NCI-H187 (cell line): ENCODE data around the gene TANGO6.
"Not testable (repeated sequence)": the region's sequence is repeated elsewhere in the genome, so short reads cannot be mapped to it uniquely, and the experiment has no call there.

Experiments used
- DNase-seq, 2 experiments: peaks; one replicate each; lab custom pipeline; 2025; lab: John Stamatoyannopoulos, UW

Gene TANGO6

DNA sequence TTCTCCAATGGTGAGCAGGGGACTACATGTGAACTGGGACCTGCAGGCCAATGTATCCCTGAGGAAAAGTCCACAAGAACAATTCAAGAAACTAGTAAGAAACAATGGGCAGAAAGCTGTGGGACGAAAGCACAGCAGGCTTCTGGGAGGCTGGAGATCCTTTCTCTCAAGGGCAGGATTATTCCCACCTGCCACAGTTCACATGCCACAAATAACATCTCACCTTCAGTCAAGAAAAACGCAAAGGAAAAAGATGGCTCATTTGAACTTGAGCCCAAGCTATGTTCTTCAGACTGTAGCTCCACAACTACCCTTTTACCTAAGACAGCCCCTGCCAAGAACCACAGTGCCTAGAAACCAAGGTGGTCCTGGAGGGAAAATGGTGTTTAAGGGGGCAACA, 275.1 kb downstream of the TANGO6 start:
- DNase-seq: no peak

GRCh38 chr16:69118994-69119393, 275.7 kb downstream of the TANGO6 start:
- DNase-seq: no peak

DNA sequence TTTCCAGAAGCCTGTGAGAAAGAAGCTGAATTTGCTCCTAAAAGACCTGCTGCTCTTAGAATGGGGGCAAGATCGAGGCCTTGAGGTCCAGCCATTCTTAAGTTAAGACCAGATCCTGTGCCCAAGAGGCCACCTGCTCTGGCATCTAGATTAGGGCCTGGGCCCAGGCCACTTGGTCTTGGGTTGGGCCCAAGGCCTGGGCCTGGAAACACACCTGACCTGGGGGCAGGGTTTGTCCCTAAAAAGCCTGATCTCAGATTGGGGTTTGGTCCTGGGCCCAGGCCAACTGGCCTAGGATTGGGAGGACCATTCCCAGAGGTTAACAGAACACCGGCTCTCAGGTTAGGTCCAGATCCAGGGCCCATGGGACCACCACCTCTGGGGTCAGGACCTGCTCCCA, 276.2 kb downstream of the TANGO6 start:
- DNase-seq: no peak

DNA sequence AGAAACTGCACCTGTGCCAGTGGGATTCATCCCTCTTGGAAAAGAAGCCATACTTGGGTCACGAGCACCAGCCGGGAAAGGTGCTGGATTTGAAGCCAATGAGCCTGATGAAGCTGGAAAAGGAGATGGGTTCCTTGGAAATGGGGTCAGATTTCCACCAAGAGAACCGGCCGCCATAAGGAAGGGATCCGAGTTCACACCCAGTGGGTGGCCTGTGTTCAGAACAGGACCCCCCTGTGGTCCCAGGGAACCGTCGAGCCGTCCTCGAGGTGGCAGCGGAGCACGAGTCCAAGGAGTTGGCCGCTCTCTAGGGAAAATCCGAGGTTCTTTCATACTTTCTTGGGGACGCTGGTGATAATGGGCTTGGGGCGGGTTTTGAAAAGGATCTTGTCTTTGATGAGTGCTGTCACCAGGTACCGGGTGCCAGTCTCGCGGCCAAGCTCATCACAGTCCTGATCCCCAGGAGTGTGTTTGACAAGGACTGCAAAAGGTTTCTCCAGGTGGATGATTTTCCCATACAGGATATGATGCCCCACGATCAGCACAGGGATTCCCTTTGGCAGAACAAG, 276.8 kb downstream of the TANGO6 start:
- no peak for DNase-seq

GRCh38 chr16:69123910-69124309, 280.6 kb downstream of the TANGO6 start:
- peak in 1 of 2 experiments; percentile 30 for DNase-seq

DNA sequence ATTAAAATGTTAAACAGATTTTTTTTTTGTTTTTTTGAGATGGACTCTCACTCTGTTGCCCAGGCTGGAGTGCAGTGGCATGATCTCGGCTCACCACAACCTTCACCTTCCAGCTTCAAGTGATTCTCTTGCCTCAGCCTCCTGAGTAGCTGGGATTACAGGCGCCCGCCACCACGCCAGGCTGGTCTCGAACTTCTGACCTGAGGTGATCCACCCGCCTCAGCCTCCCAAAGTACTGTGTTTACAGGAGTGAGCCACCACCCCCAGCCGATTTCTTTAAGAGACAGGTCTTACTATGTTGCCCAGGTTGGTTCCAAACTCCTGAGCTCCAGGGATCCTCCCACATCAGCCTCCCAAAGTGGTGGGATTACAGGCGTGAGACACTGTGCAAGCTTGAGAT, 281.1 kb downstream of the TANGO6 start:
- not testable (repeated sequence) for DNase-seq

GRCh38 chr16:69124961-69125360, 281.6 kb downstream of the TANGO6 start:
- DNase-seq: not testable (repeated sequence)

DNA sequence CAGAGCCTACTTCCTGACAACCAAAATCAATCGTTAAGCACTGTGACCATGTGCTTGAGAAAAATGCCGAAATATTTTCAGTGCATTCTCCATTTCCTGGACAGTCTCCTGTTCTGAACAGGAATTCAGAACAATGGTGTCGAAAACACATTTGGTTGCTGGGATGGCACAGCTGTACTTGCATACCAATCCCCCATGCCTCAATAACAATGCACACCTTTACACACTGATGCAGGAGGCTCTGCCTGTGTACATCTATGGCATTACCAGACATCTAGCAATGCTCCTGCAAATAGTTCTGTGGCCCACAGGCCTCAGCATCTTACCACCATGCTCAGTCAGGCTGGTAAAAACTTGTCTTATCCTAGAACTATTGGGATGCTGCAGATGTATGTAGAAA, 282.9 kb downstream of the TANGO6 start:
- DNase-seq: no peak

- DNase-seq: not testable (repeated sequence)
Measured at GRCh38 chr16:69126801-69127200, 283.5 kb downstream of the TANGO6 start.

DNA sequence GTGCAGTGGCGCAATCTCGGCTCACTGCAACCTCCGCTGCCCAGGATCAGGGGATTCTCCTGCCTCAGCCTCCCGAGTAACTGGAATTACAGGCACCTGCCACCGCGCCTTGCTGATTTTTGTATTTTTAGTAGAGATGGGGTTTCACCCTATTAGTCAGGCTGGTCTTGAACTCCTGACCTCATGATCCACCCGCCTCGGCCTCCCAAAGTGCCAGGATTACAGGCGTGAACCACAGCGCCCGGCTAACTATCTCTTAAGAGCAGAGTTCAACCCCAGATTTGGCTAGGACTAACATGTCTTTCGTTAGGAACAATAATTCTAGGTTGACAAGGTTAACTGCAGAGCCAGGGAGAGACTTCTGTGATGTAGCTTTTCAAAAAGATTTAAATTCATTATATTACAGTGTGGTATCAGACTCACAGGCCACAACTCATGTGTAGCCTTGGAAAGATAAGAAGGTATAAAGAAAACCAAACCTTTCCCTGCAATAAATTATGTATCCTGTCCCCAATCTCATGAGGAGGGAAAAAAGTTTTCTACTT, 284.7 kb downstream of the TANGO6 start:
- DNase-seq: no peak

DNA sequence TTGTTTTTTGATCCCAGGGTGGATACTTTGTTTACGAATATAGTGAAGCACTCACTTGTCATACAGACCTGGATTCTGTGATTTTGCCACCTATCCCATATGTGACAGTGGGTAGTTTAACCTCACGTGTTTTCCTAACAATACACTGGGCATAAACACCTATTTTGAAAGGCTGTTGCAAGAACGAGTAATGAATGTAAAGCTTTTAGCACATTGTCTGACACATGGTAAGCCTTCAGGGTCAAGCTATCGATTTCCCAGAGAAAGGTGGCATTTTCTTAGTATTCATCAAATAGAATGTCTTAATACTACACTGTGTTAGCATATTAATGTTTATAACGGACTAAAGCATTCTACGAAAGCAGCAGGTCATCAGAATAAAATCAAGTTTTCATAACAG, 287.1 kb downstream of the TANGO6 start:
- no peak for DNase-seq

DNA sequence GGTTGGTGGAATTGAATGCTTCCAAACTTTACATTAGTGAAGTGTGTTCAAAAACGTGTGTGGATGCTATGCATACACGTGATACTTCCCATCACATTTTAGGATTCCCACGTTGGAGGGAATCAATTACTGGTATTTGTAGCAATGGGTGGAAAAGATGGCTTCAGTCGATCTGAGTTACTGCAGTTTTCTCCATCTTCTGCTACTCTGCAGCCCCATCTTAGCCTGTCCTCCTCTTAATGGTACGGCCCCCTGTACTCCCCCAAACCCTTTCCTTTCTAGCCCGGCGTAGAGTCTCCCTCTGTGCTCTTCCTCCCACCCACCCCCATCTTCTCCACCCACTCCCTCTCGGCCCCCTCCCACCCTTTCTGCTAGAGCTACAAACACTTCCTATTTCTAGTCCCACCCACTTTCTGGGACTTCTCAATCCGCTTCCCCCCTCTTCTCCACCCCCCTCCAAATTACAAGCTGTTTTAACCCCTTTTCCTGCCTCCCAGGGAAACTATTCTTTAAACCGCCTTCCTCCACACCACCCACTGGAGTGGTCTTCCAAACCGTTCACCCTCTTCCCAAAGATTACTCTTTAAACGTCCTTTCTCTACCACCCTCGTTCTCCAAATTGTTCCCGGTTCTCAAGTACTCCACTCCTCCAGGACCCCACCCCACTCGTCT, 288.0 kb downstream of the TANGO6 start:
- DNase-seq: no peak

- DNase-seq: peak in 1 of 2 experiments; percentile 40
Measured at GRCh38 chr16:69131839-69132423, 288.6 kb downstream of the TANGO6 start.

DNA sequence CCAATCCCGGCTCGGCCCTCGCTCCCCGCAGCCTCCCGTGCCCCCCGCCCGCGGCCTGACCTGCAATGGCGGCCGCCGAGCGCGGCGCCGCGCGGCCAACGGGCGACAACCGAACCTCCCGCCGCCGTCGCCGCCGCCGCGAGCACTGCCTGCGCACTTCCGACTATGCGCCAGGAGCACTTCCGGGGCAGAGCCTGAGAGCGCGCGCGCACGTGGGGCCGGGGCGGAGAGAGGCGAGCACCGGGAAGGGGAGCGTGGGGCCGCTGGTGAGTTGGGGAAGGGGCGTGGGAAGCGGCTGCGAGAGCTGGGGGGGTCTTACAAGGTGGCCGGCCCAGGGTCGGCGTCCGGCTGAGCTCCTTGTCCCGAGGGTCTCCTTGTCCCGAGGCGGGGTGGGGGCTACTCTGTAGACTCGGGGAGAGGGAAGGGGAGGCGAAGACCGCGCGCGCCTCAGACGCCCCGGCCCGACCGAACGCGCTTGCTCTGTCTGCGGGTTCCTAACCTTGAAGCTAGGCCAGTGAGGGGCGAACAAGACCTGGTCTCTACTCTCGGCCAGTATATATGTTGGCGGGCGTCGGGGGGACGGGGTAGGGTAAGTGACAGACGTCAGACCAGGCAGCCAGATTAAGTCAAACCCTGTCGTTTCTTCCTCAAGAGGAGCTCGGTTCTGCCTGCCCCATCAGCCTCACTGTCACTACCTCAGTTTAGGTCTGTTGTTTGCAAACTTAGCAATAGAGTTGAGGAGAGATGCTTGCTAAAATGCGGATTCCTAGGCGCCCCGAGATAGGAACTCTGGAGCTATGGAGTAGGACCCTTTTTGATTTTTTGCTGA, 289.3 kb downstream of the TANGO6 start, which contains the start of the genes CHTF8 and UTP4:
CHTF8 (minus strand) TSS at position 165 of the 829 bp plus-strand sequence. CDS start 11,130 bp downstream, outside the sequence.
UTP4 (plus strand) TSS at position 226 of the 829 bp plus-strand sequence. CDS start 811 bp downstream, outside the sequence.
- peak; percentile 11 to 49 for DNase-seq

GRCh38 chr16:69133373-69133954, 290.1 kb downstream of the TANGO6 start:
- DNase-seq: no peak
